Loucy (cell line): ENCODE data around the gene FGGY.

Experiments used
- H2AFZ ChIP-seq: fragments of 200-600 bp; sonication (generic); 2 replicates; pipeline ENCODE4 v1.6.0; 2016; ENCODE audit warnings: antibody characterized with exemption, mild to moderate bottlenecking, low read length, moderate library complexity
- H3F3A ChIP-seq: fragments of 200-600 bp; 2 replicates; pipeline ENCODE4 v1.6.0; 2016; ENCODE audit warnings: antibody characterized with exemption, low read depth, mild to moderate bottlenecking
- H3K27me3 ChIP-seq: fragments of 200-600 bp; sonication (generic); 2 replicates; pipeline ENCODE4 v1.6.1; 2014; ENCODE audit warnings: low read length, mild to moderate bottlenecking; ENCODE audit not compliant: insufficient read depth, poor library complexity, severe bottlenecking
- H3K36me3 ChIP-seq: fragments of 200-600 bp; sonication (generic); 2 replicates; pipeline ENCODE4 v1.6.1; 2016; ENCODE audit warnings: low read length; ENCODE audit not compliant: insufficient read depth
- H3K4me1 ChIP-seq: fragments of 200-600 bp; sonication (generic); 2 replicates; pipeline ENCODE4 v1.5.1; 2014; ENCODE audit warnings: low read length, mild to moderate bottlenecking; ENCODE audit not compliant: insufficient read depth, poor library complexity, severe bottlenecking
- H3K4me2 ChIP-seq: fragments of 200-600 bp; sonication (generic); 2 replicates; pipeline ENCODE4 v1.6.0; 2014; ENCODE audit warnings: antibody characterized with exemption, low read length, low read depth, mild to moderate bottlenecking; ENCODE audit not compliant: poor library complexity, severe bottlenecking
- H3K4me3 ChIP-seq: fragments of 200-600 bp; sonication (generic); 2 replicates; pipeline ENCODE4 v1.5.1; 2014; ENCODE audit warnings: low read length, mild to moderate bottlenecking, mixed read lengths; ENCODE audit not compliant: poor library complexity, severe bottlenecking
- H3K79me2 ChIP-seq: fragments of 200-600 bp; sonication (generic); 2 replicates; pipeline ENCODE4 v1.6.1; 2014; ENCODE audit warnings: low read length; ENCODE audit not compliant: insufficient read depth
- H3K9ac ChIP-seq: fragments of 200-600 bp; sonication (generic); 2 replicates; pipeline ENCODE4 v1.6.0; 2014; ENCODE audit warnings: mild to moderate bottlenecking, low read depth, low read length, moderate library complexity; ENCODE audit not compliant: poor library complexity, severe bottlenecking
- H3K9me2 ChIP-seq: fragments of 200-600 bp; sonication (generic); replicated peaks from 2 replicates; pipeline ENCODE4 v1.6.1; 2016; ENCODE audit warnings: low read depth, low read length, mixed read lengths
- H3K9me3 ChIP-seq: fragments of 200-600 bp; sonication (generic); 2 replicates; pipeline ENCODE4 v1.6.1; 2014; ENCODE audit warnings: mild to moderate bottlenecking, antibody characterized with exemption, low read length, low read depth; ENCODE audit not compliant: insufficient read depth
- H4K20me1 ChIP-seq: fragments of 200-600 bp; sonication (generic); 2 replicates; pipeline ENCODE4 v1.6.0; 2014; ENCODE audit warnings: antibody characterized with exemption, low read length, mild to moderate bottlenecking; ENCODE audit not compliant: insufficient read depth, poor library complexity, severe bottlenecking
- EZH2phosphoT487 ChIP-seq: fragments of 200-600 bp; IDR thresholded peaks from 2 replicates; pipeline ENCODE4 v1.6.1; 2018; ENCODE audit warnings: antibody characterized with exemption, mild to moderate bottlenecking, moderate library complexity, borderline replicate concordance
- TF ChIP-seq, protein P1 (sequence below): fragments of 200-600 bp; sonication (generic); conservative IDR thresholded peaks from 2 replicates; pipeline ENCODE4 v1.5.1; 2014; ENCODE audit warnings: mild to moderate bottlenecking, antibody characterized with exemption, low read length

FGGY gene

DNA sequence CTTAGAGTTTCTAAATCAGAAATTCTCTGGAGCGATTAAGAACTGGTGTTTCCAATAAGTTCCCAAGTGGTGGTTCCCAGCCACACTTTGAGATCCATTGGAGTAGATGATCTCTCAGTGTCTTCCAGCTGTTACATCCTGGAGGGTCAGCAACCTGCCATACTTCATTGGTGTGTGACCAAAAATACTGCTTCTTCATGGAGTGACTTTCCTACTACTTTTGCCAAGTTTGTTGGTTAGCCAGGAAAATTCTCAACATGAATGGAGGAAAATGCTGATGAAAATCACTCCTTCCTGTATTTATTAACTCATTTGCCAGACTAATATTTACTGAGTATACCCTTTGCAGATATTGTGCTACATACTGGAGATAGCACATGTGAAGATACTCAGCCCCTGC, 186.1 kb downstream of the FGGY start:
- TF ChIP-seq EZH2phosphoT487: no peak
- TF ChIP-seq, protein P1, sequence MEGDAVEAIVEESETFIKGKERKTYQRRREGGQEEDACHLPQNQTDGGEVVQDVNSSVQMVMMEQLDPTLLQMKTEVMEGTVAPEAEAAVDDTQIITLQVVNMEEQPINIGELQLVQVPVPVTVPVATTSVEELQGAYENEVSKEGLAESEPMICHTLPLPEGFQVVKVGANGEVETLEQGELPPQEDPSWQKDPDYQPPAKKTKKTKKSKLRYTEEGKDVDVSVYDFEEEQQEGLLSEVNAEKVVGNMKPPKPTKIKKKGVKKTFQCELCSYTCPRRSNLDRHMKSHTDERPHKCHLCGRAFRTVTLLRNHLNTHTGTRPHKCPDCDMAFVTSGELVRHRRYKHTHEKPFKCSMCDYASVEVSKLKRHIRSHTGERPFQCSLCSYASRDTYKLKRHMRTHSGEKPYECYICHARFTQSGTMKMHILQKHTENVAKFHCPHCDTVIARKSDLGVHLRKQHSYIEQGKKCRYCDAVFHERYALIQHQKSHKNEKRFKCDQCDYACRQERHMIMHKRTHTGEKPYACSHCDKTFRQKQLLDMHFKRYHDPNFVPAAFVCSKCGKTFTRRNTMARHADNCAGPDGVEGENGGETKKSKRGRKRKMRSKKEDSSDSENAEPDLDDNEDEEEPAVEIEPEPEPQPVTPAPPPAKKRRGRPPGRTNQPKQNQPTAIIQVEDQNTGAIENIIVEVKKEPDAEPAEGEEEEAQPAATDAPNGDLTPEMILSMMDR: no peak
- H4K20me1 ChIP-seq: no peaks in the 10 kb centered on the region
- H3K4me2 ChIP-seq: peak overlapping the region; percentile 55
- H3K9ac ChIP-seq: peak overlapping the region; percentile 30
- H3K36me3 ChIP-seq: no peaks in the 10 kb centered on the region
- H3K4me1 ChIP-seq: peaks cover 77% of the 10 kb centered on the region
- no peaks in the 10 kb centered on the region for H3K27me3 ChIP-seq
- H3F3A ChIP-seq: no peaks in the 10 kb centered on the region
- H3K79me2 ChIP-seq: no peaks in the 10 kb centered on the region
- H2AFZ ChIP-seq: no peak overlapping the region
- H3K9me3 ChIP-seq: no peaks in the 10 kb centered on the region
- H3K4me3 ChIP-seq: no peak overlapping the region
- no peaks in the 10 kb centered on the region for H3K9me2 ChIP-seq

DNA sequence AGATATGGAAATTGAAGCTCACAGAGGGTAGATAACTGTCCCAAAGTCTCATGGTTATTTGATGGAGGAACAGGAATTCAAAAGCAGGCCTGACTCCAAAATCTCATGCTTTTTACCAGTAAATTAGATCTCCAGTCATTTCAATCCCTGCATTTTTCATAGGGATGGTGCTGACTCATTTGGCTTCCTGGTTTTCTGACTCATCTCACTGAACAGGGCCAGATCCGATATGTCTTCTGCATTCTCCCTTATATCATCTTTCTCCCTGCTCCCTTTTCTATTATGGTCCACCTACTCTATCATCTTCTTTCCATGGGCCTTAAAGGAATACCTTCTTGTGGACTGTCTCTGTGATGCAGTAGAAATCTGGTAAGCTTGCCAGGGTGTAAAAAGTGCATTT, 187.2 kb downstream of the FGGY start:
- Histone ChIP-seq H3K9ac (no peak overlapping the region), H3K4me2 (peak overlapping the region; percentile 55), H3K79me2 (no peaks in the 10 kb centered on the region), H4K20me1 (no peaks in the 10 kb centered on the region), H3K9me2 (no peaks in the 10 kb centered on the region), H3K4me3 (no peak overlapping the region), H3F3A (no peaks in the 10 kb centered on the region), H3K36me3 (no peaks in the 10 kb centered on the region), H2AFZ (no peak overlapping the region), H3K9me3 (no peaks in the 10 kb centered on the region), H3K27me3 (no peaks in the 10 kb centered on the region), H3K4me1 (peaks cover 66% of the 10 kb centered on the region)
- TF ChIP-seq EZH2phosphoT487: no peak
- TF ChIP-seq, protein P1: no peak

DNA sequence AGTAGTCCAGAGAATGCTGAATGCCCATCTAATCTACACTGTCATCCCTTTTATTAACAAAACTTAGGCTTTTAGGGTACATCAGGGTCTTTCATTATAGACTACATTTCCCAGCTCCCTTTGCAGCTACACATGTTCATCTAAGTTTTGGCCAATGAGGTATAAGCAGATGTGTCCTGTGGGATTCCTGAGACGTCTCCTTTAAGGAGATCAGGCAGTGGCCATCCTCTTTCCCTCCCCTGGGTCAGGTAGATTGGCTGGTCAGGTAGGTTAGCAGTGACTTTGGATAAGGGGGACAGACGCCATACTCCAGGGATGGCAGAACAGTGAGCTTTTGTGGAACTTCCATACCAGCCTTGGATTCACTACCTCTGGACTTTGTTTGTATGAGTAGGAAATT, 188.3 kb downstream of the FGGY start:
- H3F3A ChIP-seq: no peaks in the 10 kb centered on the region
- H3K9me2 ChIP-seq: no peaks in the 10 kb centered on the region
- TF ChIP-seq, protein P1: no peak
- TF ChIP-seq EZH2phosphoT487: no peak
- H3K27me3 ChIP-seq: no peaks in the 10 kb centered on the region
- no peak overlapping the region for H3K9ac ChIP-seq
- no peak overlapping the region for H3K4me2 ChIP-seq
- no peaks in the 10 kb centered on the region for H3K79me2 ChIP-seq
- no peak overlapping the region for H3K4me3 ChIP-seq
- no peaks in the 10 kb centered on the region for H3K36me3 ChIP-seq
- no peaks in the 10 kb centered on the region for H3K9me3 ChIP-seq
- H3K4me1 ChIP-seq: peaks cover 55% of the 10 kb centered on the region
- H4K20me1 ChIP-seq: no peaks in the 10 kb centered on the region
- H2AFZ ChIP-seq: no peak overlapping the region
